Stimulated activated CD8-positive, alpha-beta memory T cell treated with anti-CD3 and anti-CD28 coated beads, Interleukin-7, amount 100 ng/mL, for 48 hours (primary cell): ENCODE data around the gene CCNG2.

Experiments
- DNase-seq, 2 donors: peaks; one replicate each; pipeline ENCODE4 v3.0.0-alpha.2; 2020; ENCODE audit warnings: low read depth in 1 of 2; ENCODE audit errors: extremely low read depth in 1 of 2

Gene CCNG2

GRCh38 chr4:77146186-77147078 is 10.6 kb upstream of the CCNG2 start:
- no peak for DNase-seq

- no peak for DNase-seq
These were observed 9.8 kb upstream of the CCNG2 start for GRCh38 chr4:77147079-77147782.

- DNase-seq = no peak
These were observed 8.9 kb upstream of the CCNG2 start for GRCh38 chr4:77148078-77148477.

- no peak for DNase-seq
These were observed 7.2 kb upstream of the CCNG2 start for GRCh38 chr4:77149789-77150188.

GRCh38 chr4:77151241-77151640 is 5.8 kb upstream of the CCNG2 start:
- DNase-seq = peak in 1 of 2 donors; percentile 3

- no peak for DNase-seq
These were observed 4.6 kb upstream of the CCNG2 start for GRCh38 chr4:77152421-77152820.

- DNase-seq = no peak
These were observed 4.0 kb upstream of the CCNG2 start for GRCh38 chr4:77153006-77153405.

GRCh38 chr4:77154065-77154464 is 2.9 kb upstream of the CCNG2 start:
- no peak for DNase-seq

GRCh38 chr4:77154761-77155499 is 2.1 kb upstream of the CCNG2 start:
- DNase-seq = no peak

GRCh38 chr4:77155631-77156452 is 1.2 kb upstream of the CCNG2 start:
- DNase-seq = no peak

GRCh38 chr4:77156533-77156911 is 485 bp upstream of the CCNG2 start:
- peak; percentile 75 to 93 for DNase-seq

- peak; percentile 59 to 72 for DNase-seq
These were observed 966 bp downstream of the CCNG2 start for GRCh38 chr4:77157859-77158486.

- no peak for DNase-seq
These were observed 1.5 kb downstream of the CCNG2 start for GRCh38 chr4:77158487-77158861.

GRCh38 chr4:77159806-77160205 is 2.8 kb downstream of the CCNG2 start:
- no peak for DNase-seq

GRCh38 chr4:77163641-77164040 is 6.6 kb downstream of the CCNG2 start:
- DNase-seq = no peak

GRCh38 chr4:77167173-77167572 is 10.2 kb downstream of the CCNG2 start:
- DNase-seq = no peak

GRCh38 chr4:77167866-77168265 is 10.9 kb downstream of the CCNG2 start:
- DNase-seq = no peak

GRCh38 chr4:77169481-77169880 is 12.5 kb downstream of the CCNG2 start:
- DNase-seq = no peak

GRCh38 chr4:77170926-77171325 is 13.9 kb downstream of the CCNG2 start:
- DNase-seq = no peak

- no peak for DNase-seq
These were observed 15.3 kb downstream of the CCNG2 start for GRCh38 chr4:77172336-77172735.
